Amniotic epithelial cell (primary cell): ENCODE measurements around the gene ELP4.
"Not testable (repeated sequence)": the region's sequence is repeated elsewhere in the genome, so short reads cannot be mapped to it uniquely, and the experiment has no call there.

Experiments
- DNase-seq: peaks from one replicate; pipeline ENCODE4 v3.0.0-alpha.2; 2010; ENCODE audit warnings: low read depth

The ELP4 gene

GRCh38 chr11:31555938-31556337 lies 46.4 kb downstream of the ELP4 start:
- no peak for DNase-seq

GRCh38 chr11:31558001-31558400 lies 48.4 kb downstream of the ELP4 start:
- no peak for DNase-seq

GRCh38 chr11:31560842-31561476 lies 51.4 kb downstream of the ELP4 start:
- DNase-seq: no peak

- not testable (repeated sequence) for DNase-seq
Observed at GRCh38 chr11:31564517-31564916, 55.0 kb downstream of the ELP4 start.

DNA sequence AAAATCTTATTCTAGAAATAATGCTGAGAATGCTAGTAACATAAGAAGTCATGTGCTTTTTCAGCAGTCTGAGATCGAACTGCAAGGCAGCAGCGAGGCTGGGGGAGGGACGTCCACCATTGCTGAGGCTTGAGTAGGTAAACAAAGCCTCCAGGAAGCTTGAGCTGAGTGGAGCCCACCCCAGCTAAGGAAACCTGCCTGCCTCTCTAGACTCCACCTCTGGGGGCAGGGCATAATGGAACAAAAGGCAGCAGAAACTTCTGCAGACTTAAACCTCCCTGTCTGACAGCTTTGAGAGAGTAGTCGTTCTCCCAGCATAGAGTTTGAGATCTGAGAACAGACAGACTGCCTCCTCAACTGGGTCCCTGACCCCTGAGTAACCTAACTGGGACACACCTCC lies 64.6 kb downstream of the ELP4 start:
- not testable (repeated sequence) for DNase-seq

- not testable (repeated sequence) for DNase-seq
Observed at GRCh38 chr11:31575764-31576163, 66.2 kb downstream of the ELP4 start.

DNA sequence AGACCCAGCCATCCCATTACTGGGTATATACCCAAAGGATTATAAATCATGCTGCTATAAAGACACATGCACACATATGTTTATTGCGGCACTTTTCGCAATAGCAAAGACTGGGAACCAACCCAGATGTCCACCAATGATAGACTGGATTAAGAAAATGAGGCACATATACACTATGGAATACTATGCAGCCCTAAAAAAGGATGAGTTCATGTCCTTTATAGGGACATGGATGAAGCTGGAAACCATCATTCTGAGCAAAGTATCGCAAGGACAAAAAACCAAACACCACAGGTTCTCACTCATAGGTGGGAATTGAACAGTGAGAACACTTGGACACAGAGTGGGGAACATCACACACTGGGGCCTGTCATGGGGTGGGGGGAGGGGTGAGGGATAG lies 69.8 kb downstream of the ELP4 start:
- not testable (repeated sequence) for DNase-seq

DNA sequence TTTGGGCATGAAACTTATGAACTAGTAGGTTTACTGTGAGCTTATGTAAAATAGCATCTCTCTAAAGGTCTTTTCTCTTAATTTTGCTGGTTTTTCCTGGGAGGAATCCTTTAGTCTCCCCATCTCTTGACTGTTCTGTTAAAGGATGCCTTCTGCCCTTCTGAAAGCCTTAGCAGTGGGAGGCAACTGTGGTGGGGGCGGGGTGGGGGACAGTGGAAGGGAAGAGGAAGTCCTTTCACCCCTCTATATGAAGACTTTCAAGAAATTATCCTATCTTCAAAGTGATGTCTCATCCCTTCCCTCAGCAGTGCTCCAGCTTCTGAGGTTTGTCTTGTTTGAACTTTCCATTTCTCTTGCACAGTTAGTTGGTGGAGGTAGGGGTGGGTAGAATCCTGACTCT lies 73.1 kb downstream of the ELP4 start:
- DNase-seq: no peak

- no peak for DNase-seq
Observed at GRCh38 chr11:31598454-31598853, 88.9 kb downstream of the ELP4 start.

- DNase-seq: no peak
Observed at GRCh38 chr11:31601635-31602282, 92.2 kb downstream of the ELP4 start.

- DNase-seq: no peak
Observed at GRCh38 chr11:31606893-31607292, 97.3 kb downstream of the ELP4 start.

DNA sequence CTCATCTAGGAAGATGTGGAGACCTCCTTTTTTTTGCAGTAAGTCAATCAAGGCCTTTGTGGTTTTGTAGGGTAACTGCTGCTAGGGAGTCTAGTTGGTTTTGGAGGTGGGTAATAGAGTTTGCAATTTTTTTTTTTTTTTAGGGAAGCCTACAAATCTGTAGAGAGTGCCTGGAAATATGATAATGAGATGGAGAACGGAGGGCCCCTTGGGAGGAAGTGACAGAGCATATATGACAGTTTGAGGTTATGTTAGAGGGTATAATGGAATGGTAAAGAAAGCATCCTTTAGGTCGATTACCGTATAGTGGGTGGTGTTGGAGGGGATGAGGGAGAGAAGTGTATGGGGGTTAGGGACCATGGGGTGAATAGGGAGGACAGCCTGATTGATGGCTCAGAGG lies 98.3 kb downstream of the ELP4 start:
- no peak for DNase-seq

DNA sequence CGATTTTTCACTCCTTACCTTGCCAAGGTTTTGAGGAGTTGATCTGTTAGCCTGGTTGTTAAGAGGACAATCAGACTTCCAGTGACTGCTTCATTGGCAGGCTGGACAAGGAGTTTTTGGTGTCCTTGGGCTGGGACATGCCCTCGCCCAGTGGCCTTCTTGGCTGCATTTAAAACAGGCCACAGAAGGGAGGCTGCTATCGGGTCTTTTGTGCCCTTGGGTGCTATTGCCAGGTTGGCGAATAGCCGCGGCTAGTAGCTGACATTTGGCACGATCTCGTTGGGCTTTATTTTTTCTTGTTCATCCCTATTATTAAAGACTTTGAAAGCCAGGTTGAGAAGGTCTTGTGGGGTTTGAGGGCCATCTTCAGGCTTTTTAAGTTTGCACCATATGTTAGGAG lies 99.4 kb downstream of the ELP4 start:
- DNase-seq: no peak

DNA sequence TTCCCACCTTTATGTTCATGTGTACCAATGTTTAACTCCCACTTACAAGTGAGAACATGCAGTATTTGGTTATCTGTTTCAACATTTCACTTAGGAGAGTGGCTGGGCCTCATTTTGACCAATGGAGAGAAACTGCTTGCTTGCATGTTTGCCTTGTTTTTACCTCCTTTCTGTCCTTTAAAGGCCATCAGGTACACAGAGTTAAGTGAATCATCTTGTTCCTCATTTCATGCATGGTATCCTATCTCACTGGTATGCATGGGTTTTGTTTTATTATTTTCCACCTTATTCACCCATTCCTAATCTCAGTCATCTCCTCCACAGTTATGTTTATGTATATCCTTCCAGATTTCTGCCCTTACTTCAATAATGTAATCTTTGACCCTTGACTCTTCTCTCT lies 101.0 kb downstream of the ELP4 start:
- no peak for DNase-seq

DNA sequence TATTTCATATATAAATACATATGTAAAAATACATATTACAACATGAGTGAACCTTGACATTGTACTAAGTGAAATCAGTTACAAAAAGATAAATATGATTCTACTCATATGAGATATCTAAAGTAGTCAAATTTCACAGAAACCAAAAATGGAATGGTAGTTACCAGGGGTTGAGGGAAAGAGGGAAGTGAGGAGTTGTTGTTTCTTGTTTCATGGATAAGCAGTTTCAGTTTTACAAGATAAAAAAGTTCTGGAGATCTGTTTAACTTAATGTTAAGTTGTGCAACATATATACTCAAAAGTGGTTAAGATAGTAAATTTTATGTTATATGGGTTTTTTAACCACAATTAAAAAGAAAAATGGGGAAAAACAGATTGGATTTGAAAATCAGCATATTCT lies 107.7 kb downstream of the ELP4 start:
- no peak for DNase-seq

DNA sequence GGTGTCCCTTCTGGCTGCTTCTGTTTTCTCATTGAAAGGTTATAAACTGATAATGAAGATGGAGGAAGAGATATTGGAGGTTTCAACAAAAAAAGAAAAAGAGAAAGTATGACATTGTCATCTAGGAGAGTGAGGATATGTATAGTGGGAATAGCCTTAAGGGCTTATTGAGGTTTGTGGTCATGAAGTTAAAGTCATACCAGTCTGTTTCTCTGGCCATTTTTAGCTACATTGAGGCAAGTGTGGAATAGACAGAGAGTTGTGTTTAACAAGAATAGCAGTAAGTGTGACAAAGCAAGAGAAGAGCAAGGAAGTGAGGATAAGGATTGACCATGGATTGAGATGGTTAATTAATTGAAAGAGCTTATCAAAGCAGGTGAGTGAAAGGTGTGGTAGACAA lies 110.4 kb downstream of the ELP4 start:
- no peak for DNase-seq

DNA sequence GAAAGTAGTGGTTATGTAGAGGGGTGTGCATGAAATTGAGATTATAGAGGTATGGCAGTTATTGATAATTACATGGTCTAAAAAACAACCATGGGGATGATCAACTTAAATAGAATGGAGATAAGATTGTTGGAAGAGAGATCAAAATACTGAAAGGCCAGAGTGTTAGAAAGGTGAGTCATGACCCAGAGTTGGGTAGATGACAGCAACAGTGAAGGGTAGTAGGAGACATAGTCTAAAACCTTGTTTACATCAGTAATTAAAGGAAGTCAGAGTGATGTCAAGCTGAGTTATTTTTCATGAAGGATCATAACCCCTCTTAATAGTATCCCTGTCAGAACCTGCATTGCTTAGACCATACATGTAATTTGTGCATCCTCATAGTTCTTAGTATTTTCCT lies 110.9 kb downstream of the ELP4 start:
- DNase-seq: no peak

- DNase-seq: no peak
Observed at GRCh38 chr11:31625868-31626267, 116.3 kb downstream of the ELP4 start.

GRCh38 chr11:31628111-31628510 lies 118.5 kb downstream of the ELP4 start:
- DNase-seq: peak; percentile 7

DNA sequence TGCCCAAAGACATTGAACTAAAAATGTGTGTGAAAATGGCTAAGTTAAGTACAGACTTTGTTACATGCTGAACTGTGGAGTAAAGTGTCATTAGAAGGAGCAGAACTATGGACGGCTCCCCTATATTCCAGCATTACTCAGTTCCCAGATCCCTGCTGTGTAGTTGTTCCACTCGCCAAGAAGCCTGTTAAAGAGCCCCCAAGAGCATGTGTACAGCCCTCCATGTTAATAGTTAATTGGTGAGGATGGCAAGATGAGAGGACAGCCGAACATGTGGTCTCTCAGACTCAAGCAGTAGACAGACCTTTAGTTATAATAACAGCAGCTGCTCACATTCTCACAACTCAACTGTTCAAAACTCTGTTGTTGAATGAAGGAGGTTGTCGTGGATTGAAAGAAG lies 127.4 kb downstream of the ELP4 start:
- no peak for DNase-seq

GRCh38 chr11:31640611-31641010 lies 131.0 kb downstream of the ELP4 start:
- no peak for DNase-seq

GRCh38 chr11:31641477-31642062 lies 132.0 kb downstream of the ELP4 start:
- peak; percentile 51 for DNase-seq

DNA sequence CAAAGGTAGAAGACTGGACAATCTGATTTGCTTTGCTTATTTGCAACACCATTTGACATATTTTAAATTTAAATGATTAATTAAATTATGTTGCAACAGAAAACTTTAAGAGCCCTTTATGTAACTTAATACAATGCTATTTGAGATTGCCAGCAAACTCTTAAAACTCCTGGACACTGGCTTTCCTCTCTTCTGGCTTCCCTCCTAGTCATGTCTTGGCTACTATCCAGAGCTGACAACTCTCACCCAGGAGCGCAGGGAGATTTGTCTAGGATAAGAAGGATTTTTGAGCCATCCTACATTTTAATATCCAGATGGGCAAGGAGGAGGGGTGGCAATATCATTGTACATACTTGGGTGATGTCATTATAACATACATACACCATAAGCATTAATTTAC lies 134.3 kb downstream of the ELP4 start:
- DNase-seq: peak; percentile 39

DNA sequence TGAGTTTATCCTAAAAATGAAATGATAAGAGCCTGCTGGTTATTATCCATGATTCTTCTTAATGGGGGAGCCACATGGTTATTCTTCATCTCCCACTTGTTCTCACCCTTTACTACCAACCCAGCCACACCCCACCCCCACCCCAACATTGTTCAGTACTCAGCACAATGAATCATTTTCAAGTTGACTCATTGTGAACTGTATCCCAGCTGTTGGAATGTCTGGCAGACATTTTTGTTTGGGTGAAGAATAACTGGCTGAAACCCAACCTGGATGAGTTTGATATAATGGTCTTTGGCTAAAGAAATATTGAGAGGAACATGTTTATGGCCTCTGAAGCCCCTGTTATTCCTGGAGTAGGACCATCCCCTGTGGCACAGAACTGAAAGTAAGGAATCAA lies 136.2 kb downstream of the ELP4 start:
- peak; percentile 84 for DNase-seq
